NCI-H1436 (cell line): ENCODE results near the gene SLC4A4.

Experiments
- DNase-seq: peaks from one replicate; lab custom pipeline; 2025; lab: John Stamatoyannopoulos, UW

The SLC4A4 gene

DNA sequence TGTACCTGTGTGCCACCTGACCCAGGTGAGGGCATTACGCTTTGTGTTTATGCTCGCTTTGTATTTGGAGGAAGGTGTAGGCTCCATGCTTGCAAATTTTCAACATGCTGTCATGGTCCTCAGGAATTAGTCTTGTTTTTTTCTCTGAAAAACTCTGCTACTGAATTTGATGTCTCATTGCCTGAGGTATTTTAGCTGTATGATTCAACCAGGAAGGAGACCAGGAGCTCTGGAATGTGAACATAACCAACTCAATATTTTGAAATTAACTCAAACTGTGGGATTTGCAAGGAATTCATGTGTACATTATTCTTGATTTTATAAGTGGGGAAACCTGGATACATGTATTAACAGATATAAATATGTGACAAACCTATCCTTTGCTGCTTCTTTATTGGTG is 134.1 kb downstream of the SLC4A4 start:
- DNase-seq = no peak

DNA sequence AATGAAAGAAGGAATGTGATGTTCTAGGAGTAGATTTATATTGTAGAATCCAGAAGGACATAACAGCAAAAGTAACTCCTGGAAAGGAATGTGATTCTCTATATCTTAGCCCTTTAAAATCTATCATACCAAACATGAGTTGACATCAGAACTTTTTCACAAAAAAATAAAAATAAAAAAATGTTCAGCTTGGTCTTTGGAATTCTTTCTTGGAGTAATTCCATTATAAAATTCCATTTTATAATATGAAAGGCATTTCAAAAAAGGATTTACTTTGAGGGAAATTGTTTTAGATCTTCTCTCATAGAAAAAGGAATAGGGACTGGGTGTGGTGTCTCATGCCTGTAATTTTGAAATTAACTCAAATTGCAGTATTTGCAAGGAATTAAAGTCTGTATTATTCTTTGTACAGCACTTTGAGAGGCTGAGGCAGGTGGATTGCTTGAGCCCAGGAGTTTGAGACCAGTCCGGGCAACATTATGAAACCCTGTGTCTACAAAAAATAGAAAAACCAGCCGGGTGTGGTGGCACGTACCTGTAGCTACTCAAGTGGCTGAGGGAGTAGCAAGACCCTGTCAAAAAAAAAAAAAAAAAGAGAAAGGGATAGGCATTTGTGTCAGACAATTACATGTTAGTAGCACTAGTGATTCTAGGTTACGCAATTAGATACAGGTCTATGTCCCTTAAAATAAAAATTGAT is 134.9 kb downstream of the SLC4A4 start:
- no peak for DNase-seq

DNA sequence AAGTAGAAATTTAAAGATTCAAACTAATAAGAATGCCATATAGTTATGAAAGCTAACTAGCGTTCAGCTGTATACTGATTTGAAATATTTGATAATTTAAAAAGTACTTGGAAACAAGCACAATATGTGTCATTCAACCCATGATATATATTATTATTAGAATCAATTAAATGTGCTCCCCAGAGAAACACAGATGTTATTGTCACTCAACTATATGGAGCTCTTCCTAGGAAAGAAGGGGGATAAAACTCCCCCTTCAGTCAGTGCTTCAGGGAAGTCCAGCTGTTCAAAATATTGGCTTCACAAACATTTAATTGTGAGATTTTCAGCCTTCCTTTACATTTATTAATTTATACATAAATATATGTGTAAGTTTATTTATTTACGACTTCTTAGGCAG is 135.9 kb downstream of the SLC4A4 start:
- no peak for DNase-seq

DNA sequence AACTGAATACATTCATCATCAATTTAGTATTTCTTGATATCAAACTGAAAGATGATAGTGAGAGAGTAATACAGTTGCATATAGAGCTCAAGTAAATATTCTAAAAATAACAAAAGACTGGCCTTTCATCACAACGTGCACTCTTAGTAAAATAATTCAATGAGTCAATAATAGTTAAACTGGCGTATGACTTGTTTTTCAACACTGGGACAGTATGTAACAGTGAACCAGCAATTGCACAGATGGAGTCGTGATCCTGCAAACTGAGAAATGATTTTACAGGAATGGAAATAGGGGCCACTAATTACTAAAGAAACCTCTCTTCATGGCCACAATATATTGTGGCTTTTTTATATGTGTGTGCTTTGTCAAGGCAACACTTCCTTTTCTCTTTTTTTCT is 137.4 kb downstream of the SLC4A4 start:
- DNase-seq = no peak

DNA sequence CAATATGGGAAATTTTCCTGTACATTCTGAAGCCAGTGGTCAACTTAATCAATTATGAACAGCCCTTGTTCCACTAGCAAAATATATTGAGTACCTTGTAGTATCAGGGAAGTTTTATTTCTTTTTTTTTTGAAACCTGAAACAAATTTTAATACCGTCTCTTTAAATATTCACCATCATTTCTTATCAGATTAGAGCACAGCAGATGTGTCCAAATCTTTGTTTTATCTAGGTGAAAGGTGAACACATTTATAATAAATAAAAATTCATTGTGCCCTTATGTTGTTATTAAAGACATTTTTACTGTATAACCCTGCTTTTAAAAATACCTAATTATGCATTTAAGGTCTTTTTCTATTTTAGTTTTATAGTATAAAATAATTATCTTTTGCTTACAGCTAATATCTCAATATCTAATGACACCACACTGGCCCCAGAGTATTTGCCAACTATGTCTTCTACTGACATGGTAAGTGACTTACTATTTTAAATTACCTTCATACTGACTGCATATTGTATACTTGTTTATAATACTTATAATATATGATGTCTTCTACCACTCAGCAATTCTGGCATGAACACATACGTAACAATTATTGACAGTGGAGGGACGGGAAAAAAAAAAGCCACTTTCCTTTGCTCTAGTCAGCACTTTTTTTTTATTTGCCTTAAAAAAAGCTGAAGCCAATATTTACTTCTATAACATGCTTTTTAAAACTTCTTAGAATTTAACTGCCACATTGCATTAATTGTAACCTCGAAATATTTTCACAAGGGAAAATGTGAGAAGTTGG is 147.9 kb downstream of the SLC4A4 start:
- DNase-seq = no peak

DNA sequence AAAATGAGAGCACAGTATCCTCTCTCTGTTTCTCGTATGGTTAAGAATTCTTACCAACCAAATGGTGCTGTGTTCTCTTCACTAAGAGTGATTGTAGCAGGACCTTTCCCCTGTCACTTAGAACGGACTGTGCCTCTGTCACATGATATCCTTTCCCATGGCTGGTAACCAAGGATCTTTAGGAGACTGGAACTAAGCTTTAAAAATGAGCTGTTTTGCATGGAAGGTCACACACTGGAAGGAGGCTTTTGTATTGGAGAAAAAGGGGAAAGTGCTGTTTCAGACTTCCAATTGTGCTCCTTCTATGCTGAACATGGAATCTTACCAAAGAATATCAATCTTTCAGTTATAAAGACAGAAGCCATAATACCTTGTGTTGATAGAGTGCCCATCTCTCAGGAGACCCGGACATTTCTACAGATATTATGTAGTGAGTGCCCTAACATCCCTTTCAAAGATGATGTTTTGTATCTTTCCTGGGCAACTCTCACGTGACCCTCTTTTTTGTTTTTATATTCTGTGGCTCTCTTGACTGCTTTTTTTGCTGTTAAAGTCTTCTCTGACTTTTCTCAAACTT is 148.6 kb downstream of the SLC4A4 start:
- no peak for DNase-seq

DNA sequence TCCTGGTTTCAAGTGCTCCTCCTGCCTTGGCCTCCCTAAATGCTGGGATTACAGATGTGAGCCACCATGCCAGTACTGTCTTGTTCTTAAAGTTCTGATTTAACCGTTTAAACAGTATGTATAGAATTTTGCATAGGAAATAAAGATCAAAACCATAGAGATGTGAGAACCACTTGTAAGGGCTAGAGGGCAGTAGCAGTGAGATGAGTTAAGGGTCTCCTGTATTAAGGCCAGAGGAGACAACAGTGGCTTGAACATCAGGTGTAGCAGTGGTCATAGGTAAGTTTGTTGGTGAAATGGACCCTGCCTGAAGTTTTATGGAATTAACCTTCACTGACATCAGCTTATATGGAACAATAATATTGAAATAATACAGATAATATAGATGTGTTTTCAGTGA is 155.7 kb downstream of the SLC4A4 start:
- no peak for DNase-seq

DNA sequence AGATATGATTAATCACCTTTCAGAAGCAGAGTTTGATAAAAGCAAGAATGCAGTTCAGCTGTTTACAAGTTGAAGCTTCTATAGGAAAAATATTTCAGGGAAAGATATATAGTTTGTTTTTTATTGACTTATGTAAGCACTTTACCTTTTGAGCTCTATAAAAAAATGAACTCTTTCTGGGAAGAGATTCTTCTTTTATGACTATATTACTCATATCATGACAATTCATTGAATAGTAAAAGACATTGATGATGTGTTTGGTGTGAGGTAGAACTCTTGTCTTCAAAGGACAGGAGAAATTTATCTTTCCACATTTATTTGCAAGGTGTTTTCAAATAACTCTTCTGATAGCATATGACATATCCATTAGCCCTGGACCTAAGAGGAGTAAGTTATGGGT is 156.6 kb downstream of the SLC4A4 start:
- DNase-seq = no peak

DNA sequence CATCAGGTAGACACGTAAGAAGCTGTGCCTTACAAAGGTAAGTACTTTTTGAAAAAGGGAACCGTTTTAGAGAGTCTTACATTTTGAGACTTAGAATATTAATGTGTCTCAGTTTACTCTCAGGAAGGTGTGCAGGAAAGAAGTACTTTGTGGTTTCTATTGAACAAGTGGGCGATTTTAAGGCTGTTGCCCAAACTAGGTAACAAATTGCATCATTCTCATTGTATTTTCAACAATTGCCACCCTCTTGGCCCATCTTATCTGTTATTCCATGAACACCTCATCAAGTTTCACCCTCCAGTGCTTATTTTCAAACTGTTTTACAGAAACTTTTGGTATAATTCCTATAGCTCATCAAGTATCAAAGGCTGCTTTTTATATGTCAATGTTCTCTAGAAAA is 158.3 kb downstream of the SLC4A4 start:
- DNase-seq = no peak

DNA sequence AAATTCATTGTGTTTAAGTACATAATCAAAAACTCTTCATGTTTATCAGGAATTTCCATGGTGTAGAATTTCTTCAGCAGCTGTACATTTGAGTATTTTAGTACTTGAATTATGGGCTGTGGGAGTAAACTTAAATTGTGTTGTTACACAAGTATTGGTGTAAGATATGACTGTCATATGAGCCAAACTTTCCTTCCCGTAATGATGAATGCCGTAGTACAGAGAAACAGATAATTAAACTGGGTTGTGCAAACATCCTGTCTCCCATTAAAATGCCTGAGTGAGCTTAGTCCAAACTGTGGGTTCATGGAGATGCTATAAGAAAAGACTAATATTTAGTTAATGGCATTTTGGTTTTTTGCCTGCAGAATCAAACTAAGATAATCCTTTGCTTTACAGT is 159.2 kb downstream of the SLC4A4 start:
- DNase-seq = no peak

DNA sequence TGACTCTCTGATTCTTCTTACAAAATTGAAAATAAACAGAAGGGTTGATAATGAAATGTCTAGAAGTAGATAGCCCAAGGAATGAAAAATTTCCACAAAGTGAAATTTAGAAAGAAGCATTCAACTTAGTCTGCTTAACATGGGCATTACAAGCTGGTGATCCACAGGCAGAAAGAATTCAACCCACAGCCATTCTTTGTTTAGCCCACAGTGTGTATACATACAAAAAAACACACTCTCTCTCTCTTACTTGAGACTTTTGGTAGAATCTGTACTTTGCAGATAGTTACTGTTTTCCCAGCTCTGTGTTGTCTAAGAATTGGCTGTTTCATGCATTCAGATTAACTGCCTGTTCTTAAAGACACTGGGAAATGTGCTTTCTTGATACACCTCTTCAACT is 159.8 kb downstream of the SLC4A4 start:
- DNase-seq = no peak

DNA sequence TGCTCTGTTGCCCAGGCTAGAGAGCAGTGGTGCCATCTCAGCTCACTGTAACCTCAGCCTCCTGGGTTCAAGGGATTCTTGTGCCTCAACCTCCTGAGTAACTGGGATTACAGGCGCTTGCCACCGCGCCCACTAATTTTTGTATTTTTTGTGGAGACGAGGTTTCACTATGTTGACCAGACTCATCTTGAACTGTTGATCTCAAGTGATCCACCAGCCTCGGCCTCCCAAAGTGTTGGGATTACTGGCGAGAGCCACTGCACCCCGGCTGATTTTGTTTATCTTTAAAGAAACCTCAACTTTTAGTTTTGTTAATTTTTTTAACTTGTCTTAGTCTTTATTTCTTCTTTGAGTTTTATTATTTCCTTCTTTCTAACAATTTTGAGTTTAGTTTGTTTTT is 163.2 kb downstream of the SLC4A4 start:
- no peak for DNase-seq

DNA sequence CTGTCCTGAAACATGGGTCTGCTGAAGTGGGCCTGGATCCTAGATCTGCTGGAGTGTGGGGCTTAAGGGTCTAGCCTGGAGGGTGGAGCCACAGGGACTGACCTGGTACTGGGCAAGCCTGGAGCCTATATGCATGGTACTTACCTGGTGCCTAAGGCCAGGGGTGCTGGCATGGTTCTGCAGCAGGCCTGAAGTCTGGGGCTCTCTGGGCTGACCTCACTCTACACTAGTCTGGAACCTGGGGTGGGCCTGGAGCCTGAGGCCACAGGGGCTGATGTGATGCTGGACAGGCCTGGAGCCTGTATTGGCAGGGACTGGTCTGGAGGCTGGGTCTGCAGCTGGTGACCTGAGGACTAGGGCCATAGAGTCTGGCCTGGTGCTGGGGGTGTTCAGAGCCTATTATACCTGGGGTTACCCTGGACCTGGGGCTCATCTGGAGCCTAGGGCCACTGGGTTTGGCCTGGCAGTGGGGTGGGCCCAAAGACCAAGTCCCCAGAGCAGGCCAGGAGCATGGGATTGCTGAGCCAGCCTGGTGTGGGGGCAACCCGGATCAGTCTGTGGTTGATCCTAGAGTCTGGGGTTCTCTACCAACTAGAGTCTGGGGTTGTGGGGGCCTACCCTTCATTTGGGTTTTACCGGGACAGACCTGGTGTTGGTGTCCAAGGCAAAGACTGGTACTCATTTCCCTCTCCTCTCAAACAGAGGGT is 179.6 kb downstream of the SLC4A4 start:
- DNase-seq = no peak

DNA sequence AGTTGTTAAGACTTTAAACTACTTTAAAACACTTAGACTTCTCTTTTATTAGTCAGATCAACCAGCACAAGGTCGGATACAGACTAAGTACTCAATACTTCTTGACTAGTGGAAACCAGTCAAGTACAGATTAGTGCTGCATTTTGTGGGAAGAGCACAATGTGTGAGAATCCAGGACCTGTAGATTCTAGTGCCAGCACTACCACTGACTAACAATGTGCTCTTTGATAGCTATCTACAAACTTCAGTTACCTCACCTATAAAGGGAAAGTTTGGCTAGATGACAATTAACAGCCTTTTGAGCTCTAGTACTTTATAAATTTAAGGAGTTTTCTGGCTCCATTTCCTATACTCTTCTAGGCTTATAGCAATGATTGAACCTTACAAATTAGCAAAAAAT is 181.5 kb downstream of the SLC4A4 start:
- no peak for DNase-seq

DNA sequence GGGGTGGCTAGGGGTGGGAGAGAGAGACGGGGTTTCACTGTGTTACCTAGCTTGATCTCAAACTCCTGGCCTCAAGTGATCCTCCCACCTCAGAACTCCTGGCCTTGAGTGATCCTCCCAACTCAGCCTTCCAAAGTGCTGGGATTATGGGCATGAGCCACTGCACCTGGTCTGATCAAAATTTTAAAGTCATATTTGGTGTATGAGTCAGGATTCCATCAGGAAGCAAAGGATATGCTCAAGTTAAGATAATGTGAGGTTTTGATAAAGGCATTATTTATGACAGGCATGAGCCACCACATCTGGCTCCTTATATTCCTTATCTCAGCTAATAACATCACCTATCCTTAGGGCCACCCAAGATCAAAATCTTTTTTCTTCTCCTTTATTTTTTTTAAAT is 182.0 kb downstream of the SLC4A4 start:
- DNase-seq = no peak

DNA sequence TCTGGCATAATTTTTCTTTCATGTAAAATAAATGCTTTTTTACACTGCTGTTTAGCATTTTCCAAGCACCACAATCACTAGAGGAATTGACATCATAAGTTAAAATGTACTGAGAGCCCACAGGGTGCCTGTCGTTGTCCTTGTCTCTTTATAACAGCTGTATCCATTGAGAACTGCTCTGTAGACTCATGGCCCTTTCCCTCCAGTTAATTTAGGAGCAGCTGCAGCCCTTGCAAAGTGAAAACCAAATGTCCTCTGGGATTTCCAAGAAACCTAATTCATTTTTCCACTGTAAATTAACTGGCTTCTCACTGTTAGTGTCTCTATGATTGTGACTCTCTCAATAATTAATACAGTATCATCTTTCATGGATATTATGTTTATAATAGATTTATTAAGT is 185.9 kb downstream of the SLC4A4 start:
- DNase-seq = no peak

DNA sequence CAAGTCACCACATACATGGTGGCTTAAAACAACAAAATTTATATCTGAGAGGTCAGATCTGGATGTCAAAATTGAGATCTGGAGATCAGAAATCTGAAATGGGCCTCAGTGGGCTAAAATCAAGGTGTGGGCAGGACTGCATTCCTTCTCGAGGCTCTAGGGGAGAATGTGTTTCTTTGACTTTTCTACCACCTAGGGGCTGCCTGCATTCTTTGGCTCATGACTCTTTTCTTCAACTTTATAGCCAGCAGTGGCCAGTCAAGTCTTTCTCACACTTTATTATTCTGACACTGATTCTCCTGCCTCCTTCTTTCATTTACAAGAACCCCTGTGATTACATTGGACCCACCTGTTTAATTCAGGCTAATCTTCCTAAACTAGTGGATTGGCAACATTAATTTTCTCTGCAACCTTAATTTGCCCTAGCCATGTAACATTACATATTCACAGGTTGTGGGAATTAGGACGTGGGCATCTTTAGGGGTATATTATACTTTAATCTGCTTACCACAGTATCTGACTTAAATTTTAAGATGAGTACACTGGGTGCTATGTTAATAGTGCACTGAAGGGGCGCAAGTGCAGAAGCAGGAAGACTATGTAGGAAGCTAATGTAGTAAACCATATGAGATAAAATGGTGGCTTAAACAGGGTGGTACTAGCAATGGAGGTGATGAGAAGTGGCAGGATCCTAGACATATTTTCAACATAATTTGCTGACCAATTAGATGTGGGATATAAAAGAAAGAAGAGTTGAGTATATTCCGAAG is 188.0 kb downstream of the SLC4A4 start:
- no peak for DNase-seq

DNA sequence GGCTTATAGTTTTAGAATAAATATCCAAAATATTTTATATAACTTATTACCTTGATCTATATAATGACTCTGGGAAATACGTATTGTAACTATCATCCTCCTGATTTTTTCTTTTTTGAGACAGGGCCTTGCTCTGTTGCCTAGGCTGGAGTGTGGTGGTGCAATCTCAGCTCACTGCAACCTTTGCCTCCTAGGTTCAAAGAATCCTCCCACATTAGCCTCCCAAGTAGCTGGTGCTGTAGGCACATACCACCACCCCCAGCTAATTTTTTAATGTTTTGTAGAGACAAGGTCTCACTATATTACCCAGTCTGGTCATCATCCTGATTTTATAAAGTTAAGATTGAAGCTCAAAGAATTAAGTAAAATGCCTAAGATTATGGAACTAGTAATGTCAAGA is 193.6 kb downstream of the SLC4A4 start:
- DNase-seq = no peak

DNA sequence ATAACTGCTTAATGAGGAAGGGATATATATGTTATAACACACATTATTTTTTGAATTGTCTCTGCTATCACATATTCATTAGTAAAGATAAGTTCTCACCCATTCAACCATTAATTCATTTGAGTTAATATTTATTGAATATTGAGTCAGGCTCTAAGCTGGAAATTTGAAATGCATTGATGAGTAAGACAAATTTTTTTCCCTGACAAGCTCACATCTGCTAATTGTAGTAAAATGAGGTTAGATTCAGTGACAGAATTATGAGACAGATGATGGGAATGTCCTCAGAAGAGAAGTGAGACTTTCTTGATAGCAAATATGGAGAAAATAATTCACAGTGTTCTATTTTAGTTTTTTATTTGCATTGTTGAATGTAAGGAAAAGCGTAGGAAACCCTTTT is 194.3 kb downstream of the SLC4A4 start:
- DNase-seq = no peak

DNA sequence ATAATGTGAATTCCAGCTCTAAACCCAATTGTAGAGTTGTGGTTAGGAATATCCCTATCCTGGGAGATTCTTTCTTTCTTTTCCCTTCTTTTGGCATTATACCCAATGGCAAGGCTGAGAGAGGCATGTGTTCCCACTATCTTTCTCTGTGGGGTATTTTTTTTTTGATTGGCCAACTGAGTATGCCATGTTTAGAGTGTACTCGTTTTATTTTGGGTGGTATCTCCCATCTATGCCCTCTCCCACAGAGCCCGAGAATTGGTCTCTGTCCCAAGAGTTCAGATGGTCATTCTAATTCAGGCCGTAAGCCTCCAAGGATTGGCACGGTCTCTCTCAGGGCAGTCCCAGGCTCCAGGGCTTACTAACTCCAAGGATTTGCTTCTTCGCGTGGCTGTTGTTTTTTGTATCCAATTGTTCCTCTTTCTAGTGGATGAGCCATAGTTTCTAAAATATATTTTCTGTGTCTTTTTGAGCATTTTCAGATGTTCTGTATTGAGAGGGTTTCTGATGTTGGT is 198.8 kb downstream of the SLC4A4 start:
- no peak for DNase-seq

DNA sequence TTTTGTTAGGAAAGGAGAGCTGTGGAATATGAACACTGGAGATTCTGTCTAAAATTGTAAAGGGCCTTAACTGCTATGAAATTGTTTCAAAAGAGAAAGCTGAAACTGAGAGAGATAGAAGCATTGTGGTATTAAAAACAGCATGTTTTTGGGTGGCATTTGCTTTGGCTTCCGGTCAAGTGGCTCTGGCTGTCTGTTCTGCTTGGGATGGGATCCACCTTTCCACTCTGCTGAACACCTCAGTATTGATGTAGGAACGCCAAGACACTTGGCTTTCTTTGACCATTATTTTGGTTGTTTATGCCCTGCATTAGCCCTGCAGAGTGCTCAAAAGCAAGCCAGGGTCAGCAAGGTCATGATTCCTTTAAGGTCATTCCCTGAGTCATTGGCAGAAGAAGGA is 199.7 kb downstream of the SLC4A4 start:
- no peak for DNase-seq

DNA sequence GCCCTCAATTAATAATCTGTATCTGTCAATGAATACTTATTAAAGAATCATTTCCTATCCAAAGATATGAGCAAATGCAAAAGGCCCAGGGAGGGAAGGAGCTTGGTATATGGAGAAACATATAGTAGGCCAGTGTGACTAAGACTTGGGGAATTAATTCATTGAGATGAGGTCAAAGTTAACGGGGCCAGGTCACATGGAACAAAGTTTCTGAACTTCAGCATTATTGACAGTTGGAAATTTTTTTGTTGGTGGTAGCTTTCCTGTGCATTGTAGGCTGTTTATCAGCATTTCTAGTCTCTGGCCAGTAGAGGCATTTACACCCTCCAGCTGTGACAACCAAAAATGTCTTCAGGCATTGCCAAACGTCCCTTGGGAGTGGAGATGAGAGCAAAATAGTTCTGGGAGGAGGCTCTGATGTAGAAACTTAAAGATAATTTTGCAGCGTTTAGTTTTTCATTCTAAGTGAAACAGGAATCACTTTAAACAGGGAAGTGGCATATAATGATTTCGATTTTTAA is 202.0 kb downstream of the SLC4A4 start:
- no peak for DNase-seq
